Stimulated activated CD4-positive, alpha-beta T cell treated with anti-CD3 and anti-CD28 coated beads, Interleukin-4, amount 100 ng/mL, for 24 hours (primary cell): ENCODE results near the gene ADGRD2.

Experiments used
- DNase-seq: peaks from one replicate; pipeline ENCODE4 v3.0.0-alpha.2; 2020

The ADGRD2 gene

GRCh38 chr9:124511891-124512805, 61.9 kb downstream of the ADGRD2 start:
- no peak for DNase-seq

- no peak for DNase-seq
Measured at GRCh38 chr9:124512806-124513204, 62.6 kb downstream of the ADGRD2 start.

DNA sequence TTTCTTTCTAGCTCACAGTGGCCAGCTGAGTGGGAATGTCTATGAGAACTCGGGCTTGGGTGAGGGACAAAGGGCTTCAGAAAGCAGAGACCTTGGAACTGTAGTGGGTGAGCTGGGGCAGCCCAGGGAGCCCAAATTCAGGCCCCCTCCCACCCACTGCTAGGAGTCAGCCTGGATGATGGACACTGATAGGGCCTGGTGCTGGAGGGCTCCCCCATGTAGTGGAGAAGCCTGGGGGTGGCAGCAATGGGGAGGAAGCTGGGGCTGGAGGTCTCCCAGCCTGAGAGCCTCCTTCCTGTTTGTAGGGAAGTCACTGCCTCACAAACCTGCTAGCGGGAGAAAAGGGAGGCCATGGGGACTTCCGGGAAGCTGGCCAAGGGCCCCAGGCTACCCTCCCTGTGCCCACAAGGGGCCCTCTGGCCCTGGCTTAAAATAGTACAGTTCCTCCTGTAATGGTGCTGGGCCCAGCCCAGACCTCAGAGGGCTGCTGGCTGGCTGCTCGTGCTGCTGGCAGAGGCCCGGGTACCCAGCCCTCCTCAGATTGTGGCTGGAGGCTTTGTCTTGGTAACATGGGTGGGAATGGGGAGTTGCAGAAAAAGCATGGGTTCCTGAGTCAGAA, 63.2 kb downstream of the ADGRD2 start:
- DNase-seq = no peak

- DNase-seq = no peak
Measured at GRCh38 chr9:124514125-124514524, 63.9 kb downstream of the ADGRD2 start.

DNA sequence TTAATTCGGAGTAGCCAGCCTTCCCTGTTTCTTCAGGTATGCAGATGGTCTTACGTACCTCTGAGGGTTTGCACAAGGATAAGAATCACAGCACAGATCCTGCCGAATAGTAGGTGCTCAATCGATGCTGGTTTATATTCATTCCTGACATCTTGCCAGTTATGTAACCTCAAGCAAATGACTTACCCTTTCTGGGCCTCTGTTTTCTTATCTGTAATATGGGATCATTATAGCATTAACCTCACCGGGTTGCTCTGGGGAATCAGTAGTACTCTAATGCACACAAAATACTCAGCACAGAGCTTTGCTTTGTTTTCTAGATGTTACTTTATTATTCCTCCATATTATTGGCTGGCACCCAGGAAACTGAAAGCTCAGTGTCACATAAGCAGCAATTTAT, 64.6 kb downstream of the ADGRD2 start:
- no peak for DNase-seq

DNA sequence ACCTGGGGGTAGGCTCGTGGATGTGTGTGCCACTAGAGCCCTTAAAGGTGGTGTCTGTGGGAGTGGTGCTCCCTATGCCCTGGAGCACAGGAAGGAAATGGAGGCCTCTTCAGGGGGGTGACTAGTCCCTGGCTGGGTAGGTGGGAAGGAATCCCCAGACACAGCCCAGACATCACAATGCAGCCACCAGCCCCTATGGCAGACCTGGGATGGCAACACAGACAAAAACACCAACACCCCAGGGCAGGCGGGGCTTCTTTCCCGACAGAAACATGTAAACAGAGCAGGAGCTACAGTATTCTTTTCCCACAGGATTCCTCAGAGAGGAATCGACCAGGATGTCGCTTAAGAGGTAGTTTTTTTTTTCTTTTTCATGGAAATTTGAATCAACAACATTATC, 67.3 kb downstream of the ADGRD2 start:
- DNase-seq = no peak

GRCh38 chr9:124518116-124518515, 67.9 kb downstream of the ADGRD2 start:
- no peak for DNase-seq

GRCh38 chr9:124520206-124520596, 70.0 kb downstream of the ADGRD2 start:
- DNase-seq = no peak

- no peak for DNase-seq
Measured at GRCh38 chr9:124521142-124521541, 70.9 kb downstream of the ADGRD2 start.

- DNase-seq = no peak
Measured at GRCh38 chr9:124522121-124523098, 72.2 kb downstream of the ADGRD2 start.

- DNase-seq = no peak
Measured at GRCh38 chr9:124526174-124526573, 75.9 kb downstream of the ADGRD2 start.

DNA sequence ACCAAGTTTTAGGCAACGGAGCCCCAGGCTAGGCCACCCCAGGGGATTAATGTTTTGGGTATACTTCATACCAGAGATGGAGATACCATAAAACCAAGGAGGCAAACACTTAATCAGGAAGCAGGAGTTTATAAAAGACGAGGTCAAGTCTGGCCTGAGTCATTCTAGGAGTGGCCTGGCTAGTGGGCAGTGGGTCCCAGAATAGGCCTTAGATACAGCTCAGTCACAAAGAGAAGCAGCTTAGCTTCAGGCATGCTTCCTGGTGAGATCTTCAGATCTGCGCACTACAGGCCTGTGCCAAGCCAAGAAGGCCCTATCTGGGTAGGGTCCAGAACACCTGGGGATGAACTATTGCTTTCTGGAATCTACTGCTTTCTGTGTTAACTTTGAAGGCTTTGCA, 77.5 kb downstream of the ADGRD2 start:
- DNase-seq = no peak
